ENCODE data around the gene TACSTD2. TPM values are rescaled to one million over a fixed set of nuclear protein-coding genes. Genes with fewer than 3 reads are reported as not detected.

The TACSTD2 gene
- total and polyA plus RNA-seq, 2 donors (not counting 1 experiment from before 2014, with no cell fraction given): not detected

DNA sequence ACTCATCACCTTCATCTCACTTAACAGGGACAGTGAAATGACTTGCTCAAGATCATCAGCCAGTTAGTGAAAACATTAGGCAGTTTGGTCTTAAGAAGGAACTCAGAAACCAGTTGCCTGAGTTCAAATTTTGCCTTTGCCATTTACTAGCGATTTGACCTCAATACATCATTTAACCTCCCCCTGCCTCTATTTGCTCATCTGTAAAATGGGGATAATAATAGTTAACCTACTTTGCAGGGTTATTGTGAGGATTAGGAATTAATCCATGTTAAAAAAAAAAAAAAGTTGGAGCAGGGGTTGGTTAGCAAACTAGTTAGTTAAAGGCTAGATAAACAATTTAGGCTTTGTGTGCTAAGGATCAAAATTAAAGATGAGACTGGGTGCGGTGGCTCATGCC, 10.6 kb upstream of the TACSTD2 start:
- no peak overlapping the region for H2AFZ ChIP-seq (ENCODE audit: insufficient read depth, low read depth, low read length, poor library complexity, severe bottlenecking)
- H3K27ac ChIP-seq (ENCODE audit: low read length in 2 of 2): no peak overlapping the region
- H3K4me1 ChIP-seq (ENCODE audit: control insufficient read depth in 2 of 2, insufficient read depth in 2 of 2, low read length in 2 of 2): no peaks in the 10 kb centered on the region
- H3K27me3 Mint-ChIP-seq: peaks cover 46% of the 10 kb centered on the region
- H3K9me3 ChIP-seq (ENCODE audit: control extremely low read depth in 1 of 3, control insufficient read depth in 2 of 3, insufficient read depth in 1 of 3, low read length in 2 of 3): no peaks in the 10 kb centered on the region
- H3K4me3 Mint-ChIP-seq: no peak overlapping the region
- ATAC-seq (ENCODE audit: low read depth): no peak
- no peaks in the 10 kb centered on the region for H3K36me3 ChIP-seq (replicated peaks in 1 of 2; ENCODE audit: control extremely low read depth in 1 of 2, control insufficient read depth in 1 of 2, extremely low read depth in 1 of 2, insufficient read depth in 2 of 2, low read length in 1 of 2)
- H3K27me3 ChIP-seq (replicated peaks in 1 of 4; ENCODE audit: control extremely low read depth in 1 of 4, control insufficient read depth in 3 of 4, insufficient read depth in 4 of 4, low read length in 3 of 4): peaks cover 0 to 15% (median 4%) of the 10 kb centered on the region in 4 experiments
- no peak overlapping the region for H3K27ac Mint-ChIP-seq
- no peak overlapping the region for H3K4me3 ChIP-seq (ENCODE audit: control extremely low read depth in 1 of 5, extremely low read depth in 1 of 5, insufficient read depth in 1 of 5, low read depth in 2 of 5, low read length in 4 of 5)
- H3K4me1 Mint-ChIP-seq: peaks cover 7% of the 10 kb centered on the region
- no peak overlapping the region for H3K9ac ChIP-seq (ENCODE audit: low read length)
- no peaks in the 10 kb centered on the region for H3K9me3 Mint-ChIP-seq (ENCODE audit: insufficient read depth)
- intact Hi-C loops (cut with micrococcal nuclease): no loop called here
- no CpG with 5 or more reads among the region's 2 CpGs for WGBS (ENCODE audit: insufficient coverage)
- H3K79me2 ChIP-seq (ENCODE audit: control insufficient read depth, insufficient read depth, low read length): no peaks in the 10 kb centered on the region
- DNase-seq: no peak
- H3K4me2 ChIP-seq (replicated peaks; ENCODE audit: low read depth, low read length, poor library complexity, severe bottlenecking): no peak overlapping the region
- TF ChIP-seq EZH2 (IDR thresholded peaks at IDR 0.05; ENCODE audit: borderline replicate concordance, insufficient read depth, low read depth, low read length, poor library complexity, severe bottlenecking): no peak
- TF ChIP-seq CTCF (IDR thresholded peaks at IDR 0.05): no peak
- ChIA-PET CTCF (no interaction called here), POLR2A (no interaction called here)
- no peaks in the 10 kb centered on the region for H4K20me1 ChIP-seq (ENCODE audit: control insufficient read depth, insufficient read depth, low read length, poor library complexity, severe bottlenecking)

GRCh38 chr1:58586271-58586670, 9.2 kb upstream of the TACSTD2 start:
- DNase-seq (no peak), ATAC-seq (ENCODE audit: low read depth) (no peak)
- ChIA-PET CTCF (no interaction called here), POLR2A (no interaction called here)
- Histone ChIP-seq H3K79me2 (ENCODE audit: control insufficient read depth, insufficient read depth, low read length) (no peaks in the 10 kb centered on the region), H3K4me2 (replicated peaks; ENCODE audit: low read depth, low read length, poor library complexity, severe bottlenecking) (no peak overlapping the region), H2AFZ (ENCODE audit: insufficient read depth, low read depth, low read length, poor library complexity, severe bottlenecking) (no peak overlapping the region), H3K4me3 (ENCODE audit: control extremely low read depth in 1 of 5, extremely low read depth in 1 of 5, insufficient read depth in 1 of 5, low read depth in 2 of 5, low read length in 4 of 5) (no peak overlapping the region), H3K4me1 (ENCODE audit: control insufficient read depth in 2 of 2, insufficient read depth in 2 of 2, low read length in 2 of 2) (no peaks in the 10 kb centered on the region), H3K27me3 (replicated peaks in 1 of 4; ENCODE audit: control extremely low read depth in 1 of 4, control insufficient read depth in 3 of 4, insufficient read depth in 4 of 4, low read length in 3 of 4) (peaks cover 0 to 19% (median 4%) of the 10 kb centered on the region in 4 experiments), H3K9ac (ENCODE audit: low read length) (no peak overlapping the region), H3K36me3 (replicated peaks in 1 of 2; ENCODE audit: control extremely low read depth in 1 of 2, control insufficient read depth in 1 of 2, extremely low read depth in 1 of 2, insufficient read depth in 2 of 2, low read length in 1 of 2) (no peaks in the 10 kb centered on the region), H3K9me3 (ENCODE audit: control extremely low read depth in 1 of 3, control insufficient read depth in 2 of 3, insufficient read depth in 1 of 3, low read length in 2 of 3) (no peaks in the 10 kb centered on the region), H4K20me1 (ENCODE audit: control insufficient read depth, insufficient read depth, low read length, poor library complexity, severe bottlenecking) (no peaks in the 10 kb centered on the region), H3K27ac (ENCODE audit: low read length in 2 of 2) (no peak overlapping the region)
- peaks cover 38% of the 10 kb centered on the region for H3K27me3 Mint-ChIP-seq
- 100% methylated on average over 2 of the region's 4 CpGs for WGBS (ENCODE audit: insufficient coverage)
- no peak overlapping the region for H3K27ac Mint-ChIP-seq
- no peak overlapping the region for H3K4me3 Mint-ChIP-seq
- H3K9me3 Mint-ChIP-seq (ENCODE audit: insufficient read depth): no peaks in the 10 kb centered on the region
- H3K4me1 Mint-ChIP-seq: peaks cover 7% of the 10 kb centered on the region
- intact Hi-C loops (cut with micrococcal nuclease): no loop called here
- TF ChIP-seq EZH2 (IDR thresholded peaks at IDR 0.05; ENCODE audit: borderline replicate concordance, insufficient read depth, low read depth, low read length, poor library complexity, severe bottlenecking) (no peak), CTCF (IDR thresholded peaks at IDR 0.05) (no peak)
